GM19468 (cell line): ENCODE measurements around the gene ECT2L.

Experiments
- ATAC-seq: cut with Tn5 transposase; IDR thresholded peaks from one replicate; pipeline ENCODE4 v1.9.1; 2021; ENCODE audit warnings: mild to moderate bottlenecking, moderate library complexity, moderate number of reproducible peaks; ENCODE audit not compliant: unreplicated experiment; ENCODE audit errors: extremely low read depth

Gene ECT2L

GRCh38 chr6:138803331-138803730, 7.4 kb downstream of the ECT2L start:
- ATAC-seq, result no peak

DNA sequence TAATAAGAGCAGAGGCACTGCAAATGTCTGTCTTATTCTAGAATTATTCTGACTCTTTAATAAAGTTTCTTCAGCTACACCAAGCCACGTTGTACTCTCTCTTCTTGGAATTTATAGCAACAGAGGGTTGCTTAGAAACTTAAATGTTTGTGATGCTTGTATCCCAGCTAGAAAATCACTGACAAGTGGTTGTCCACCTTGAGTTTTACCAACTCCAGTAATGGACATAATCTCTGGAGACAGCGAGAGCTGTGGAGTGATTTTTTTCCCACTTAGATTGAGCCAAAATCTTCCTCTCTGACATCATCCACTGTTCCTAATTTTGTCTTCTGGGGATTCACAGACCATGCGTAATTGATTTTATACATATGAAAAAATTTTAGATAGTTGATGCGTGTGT, 8.0 kb downstream of the ECT2L start:
- no peak for ATAC-seq

DNA sequence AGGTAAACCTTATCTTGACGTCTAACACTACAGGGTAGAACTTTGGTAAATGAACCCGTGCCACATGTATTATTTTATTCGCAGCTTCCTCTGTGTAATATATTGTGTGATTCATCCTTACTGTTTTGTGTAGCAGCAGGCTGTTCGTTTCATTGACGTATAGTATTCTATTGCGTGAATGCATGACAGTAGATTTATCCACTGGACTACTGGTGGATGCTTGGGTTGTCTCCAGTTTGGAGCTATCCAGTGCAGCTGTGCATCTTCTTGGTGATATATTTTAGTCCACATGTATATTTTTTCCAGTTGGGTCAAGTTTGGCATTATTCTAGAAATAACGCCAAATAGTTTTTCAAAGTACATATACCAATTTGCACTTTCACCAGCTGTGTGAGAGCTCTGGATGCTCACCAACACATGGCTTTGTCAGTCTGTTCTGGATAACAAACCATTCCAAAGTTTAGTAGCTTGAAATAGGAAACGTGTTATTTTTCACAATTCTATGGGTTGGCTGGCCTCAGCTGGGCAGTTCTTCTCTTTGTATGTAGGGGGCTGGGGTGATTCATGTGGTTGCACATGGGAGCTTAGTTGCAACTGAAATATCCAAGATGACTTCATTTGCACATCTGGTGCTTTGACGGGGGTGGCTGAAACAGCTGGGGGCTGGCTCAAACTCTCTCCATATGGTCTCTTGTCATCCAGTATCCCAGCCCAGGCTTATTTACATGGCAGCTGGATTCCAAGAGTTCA, 9.3 kb downstream of the ECT2L start:
- no peak for ATAC-seq

- ATAC-seq, result no peak
Observed at GRCh38 chr6:138806889-138807288, 11.0 kb downstream of the ECT2L start.

GRCh38 chr6:138809677-138810076, 13.8 kb downstream of the ECT2L start:
- ATAC-seq, result no peak

DNA sequence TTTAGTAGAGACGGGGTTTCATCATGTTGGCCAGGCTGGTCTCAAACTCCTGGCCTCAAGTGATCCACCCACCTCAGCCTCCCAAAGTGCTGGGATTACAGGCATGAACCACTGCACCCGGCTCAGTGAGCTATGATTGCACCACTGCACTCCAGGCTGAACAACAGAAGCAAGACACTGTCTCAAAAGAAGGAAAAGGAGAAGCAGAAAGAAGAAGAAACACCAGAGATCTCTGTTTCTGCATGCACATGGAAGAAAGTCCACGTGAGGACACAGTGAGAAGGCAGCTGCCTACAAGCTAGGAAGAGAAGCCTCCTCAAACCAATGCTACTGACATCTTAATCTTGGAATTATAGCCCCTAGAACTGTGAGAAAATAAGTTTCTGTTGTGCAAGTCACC, 16.0 kb downstream of the ECT2L start:
- no peak for ATAC-seq

GRCh38 chr6:138814179-138814834, 18.4 kb downstream of the ECT2L start:
- ATAC-seq, result no peak

- no peak for ATAC-seq
Observed at GRCh38 chr6:138815221-138815620, 19.3 kb downstream of the ECT2L start.

DNA sequence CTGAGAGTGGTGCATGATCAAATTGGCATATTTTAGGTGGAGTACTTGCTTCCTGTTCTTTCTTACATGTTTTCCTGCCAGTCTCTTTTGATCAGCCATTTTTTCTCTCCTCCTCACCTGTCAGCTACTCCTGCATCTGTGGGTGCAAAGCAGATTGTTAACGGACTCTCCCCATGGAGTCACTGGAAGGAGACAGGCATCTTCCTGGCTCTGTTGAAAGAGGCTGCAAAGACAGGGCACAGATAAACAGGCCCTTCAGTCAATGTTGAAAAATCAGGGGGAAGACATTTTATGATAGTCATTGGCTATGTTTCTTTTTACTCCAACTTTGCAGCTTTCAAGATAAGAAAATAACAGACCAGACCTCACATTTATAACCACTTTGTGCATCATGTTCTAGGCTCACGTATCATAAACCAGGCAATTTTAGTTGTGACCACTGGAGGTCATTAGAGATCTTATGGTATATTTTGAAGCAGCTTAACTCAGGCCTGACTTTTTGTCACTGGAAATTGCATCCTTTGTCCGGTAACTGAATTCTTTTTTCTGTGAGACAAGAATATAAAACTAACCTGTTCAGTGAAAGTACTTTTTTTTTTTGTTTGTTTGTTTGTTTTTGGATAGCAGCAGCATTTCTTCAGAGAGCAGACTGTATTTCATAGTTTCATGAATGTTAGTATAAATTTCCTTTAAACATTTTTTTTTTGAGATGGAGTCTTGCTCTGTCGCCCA, 20.1 kb downstream of the ECT2L start:
- no peak for ATAC-seq

GRCh38 chr6:138817799-138818198, 21.9 kb downstream of the ECT2L start:
- no peak for ATAC-seq

GRCh38 chr6:138818496-138819194, 22.8 kb downstream of the ECT2L start:
- ATAC-seq, result peak; percentile 55

DNA sequence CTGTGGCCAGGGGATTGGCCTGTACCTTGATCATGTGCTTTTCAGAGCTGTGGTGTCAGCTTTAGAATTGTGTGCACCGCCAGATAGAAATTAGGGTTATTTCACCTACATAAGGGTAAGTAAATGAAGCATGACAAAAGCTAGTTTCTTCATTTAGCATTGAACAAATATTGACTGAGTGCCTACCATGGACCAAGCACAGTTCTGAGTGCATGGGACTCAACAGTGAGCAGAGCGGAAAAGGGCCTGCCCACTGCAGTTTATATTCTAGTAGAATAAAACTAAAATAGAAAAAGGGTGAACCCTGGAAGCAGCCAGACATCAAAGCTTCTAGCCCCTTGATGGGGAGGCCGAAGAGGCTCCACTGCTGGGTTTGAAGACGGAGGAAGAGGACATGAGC, 25.6 kb downstream of the ECT2L start:
- no peak for ATAC-seq

DNA sequence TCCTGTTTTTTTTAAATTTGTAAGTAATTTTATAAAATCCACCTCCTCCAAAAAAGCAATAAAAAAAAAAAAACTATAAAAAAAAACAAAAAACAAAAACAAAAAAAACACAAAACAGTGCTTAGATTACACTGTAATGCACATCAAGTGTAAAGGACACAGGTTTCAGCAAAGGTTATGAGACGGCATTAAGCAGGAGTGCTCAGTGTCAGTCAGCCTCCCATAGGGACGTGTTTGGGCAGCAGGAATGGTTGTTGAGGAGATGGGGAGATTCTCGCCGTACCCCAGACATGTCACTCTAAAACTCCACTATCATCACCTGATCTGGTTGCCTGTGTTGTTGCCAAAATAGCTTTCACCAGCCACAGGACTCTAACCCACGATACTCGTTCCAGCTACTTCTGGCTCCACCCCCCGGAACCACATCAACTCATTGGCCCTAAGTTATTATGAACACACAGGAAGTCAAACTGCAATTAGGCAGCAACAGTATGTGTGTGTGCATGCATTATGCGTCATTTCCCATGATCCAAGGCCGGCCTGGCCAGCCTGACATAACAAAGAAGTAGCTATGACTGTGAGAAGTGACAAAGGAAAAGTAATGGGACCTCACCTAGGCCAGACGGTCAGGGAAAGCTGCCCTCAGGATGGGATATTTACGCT, 28.7 kb downstream of the ECT2L start:
- no peak for ATAC-seq

DNA sequence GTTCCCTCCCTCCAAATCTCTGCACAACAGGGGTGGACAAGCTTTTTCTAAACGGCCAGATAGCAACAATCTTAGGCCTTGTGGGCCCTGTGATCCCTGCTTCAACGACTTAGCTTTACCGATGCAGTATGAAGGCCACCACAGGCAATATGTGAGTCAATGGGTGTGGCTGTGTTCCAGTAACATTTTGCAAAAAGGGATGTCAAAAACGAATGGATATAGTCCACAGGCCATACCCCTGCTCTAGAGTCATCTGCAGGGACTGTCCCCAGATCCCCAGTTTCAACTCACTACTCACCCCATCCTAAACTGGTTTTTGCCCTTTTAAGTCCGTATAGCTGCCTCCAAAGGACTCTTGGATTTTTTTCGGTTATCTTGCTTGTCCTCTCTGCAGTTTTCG, 34.4 kb downstream of the ECT2L start:
- ATAC-seq, result no peak

DNA sequence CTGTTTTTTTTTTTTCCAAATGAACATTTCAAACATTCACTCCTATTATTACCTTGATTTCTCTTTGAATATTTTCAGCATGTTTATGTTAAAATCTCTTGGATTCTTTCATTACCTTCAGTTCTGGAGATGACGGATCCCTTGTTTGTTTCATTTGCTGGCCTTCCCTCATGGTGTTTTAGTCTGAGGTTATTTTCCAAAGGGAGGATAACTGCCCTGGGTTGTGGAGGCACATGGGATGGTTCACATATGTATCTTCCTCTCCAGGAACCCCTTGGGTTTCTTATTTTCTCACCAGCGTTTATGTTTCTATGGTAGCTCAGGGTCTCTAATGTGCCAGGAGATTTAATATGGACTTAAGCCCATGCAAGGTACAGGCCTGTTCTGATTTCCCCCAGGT, 36.3 kb downstream of the ECT2L start:
- no peak for ATAC-seq

DNA sequence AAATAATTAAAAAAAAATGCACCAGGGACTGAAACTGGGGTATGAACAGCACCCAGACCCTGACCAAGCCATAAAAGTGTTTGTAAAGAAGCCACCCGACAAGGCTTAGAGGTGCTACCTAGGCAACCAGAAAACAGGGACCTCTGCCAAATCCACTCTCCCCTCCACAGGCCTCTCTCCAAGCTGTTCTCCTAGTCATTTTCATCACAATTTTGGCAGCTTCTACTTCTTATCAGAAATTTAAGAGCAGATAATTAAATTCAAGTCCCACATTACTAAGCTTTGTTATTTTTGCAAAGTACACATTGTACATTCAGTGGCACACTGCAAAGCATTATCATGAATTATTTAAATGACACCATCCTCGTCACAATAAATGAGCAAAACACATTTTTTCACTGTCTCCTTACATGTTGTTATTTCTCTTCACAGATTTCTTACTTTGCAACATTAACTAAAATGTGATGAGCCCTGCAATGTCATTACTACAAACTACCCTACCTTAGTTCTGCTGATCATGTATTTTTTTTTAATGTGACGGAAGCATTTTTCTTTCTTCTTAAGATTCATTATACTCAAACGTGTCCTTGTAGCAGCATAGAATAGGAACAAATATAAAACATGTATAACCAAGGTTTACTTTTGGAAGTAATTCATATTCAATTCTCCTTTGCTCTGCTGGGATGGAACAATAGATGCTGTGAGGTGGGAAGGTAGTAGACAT, 38.1 kb downstream of the ECT2L start:
- ATAC-seq, result no peak

DNA sequence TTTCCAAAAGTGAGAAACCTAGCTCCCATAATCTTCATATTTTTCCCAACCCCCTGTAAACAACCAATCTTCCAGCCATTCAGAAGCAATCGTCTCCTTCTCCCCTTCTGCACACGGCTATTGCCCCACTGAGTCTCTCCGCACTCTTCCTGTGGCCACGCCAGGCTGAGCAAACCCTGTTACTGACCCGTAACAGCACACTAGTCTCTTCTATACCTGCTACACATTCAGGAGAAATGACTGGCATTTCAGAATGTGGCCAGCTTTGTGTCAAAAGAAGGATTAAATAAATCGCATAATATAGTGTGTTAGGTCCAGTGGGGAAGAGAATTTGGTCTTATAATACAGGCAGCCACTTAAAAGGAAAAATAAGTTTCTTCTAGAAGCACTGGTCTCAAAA, 41.4 kb downstream of the ECT2L start:
- ATAC-seq, result no peak

- ATAC-seq, result no peak
Observed at GRCh38 chr6:138844192-138844591, 48.3 kb downstream of the ECT2L start.

DNA sequence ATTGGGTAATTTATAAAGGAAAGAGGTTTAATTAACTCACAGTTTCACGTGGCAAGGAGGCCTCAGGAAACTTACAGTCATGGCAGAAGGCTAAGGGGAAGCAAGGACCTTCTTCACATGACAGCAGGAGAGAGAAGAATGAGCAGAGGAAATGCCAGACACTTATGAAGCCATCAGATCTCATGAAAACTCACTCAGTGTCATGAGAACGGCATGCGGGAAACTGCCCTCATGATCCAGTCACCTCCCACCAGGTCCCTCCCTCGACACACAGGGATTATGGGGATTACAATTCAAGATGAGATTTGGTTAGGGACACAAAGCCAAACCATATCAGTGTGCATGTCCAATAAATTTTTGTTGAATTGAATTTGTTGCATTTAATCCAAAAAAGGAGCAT, 52.0 kb downstream of the ECT2L start:
- ATAC-seq, result no peak

DNA sequence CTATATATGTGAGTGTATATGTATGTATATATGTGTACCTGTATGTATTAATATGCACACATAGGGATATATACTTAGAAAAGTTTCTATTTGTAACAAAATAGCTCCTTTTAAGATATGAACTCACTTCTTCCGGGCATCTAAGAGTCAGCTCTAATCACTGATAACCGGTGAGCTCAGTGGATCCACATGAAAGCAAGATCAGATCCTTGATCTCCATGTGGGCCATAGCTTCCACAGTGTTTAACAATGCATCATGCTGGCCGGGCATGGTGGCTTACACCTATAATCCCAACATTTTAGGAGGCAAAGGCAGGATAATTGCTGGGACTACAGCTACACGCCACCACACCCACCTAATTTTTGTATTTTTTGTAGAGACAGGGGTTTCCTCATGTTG, 52.6 kb downstream of the ECT2L start:
- ATAC-seq, result no peak
